Chondrocyte (in vitro differentiated cells): ENCODE data around the gene ENO2. TPM values are rescaled to one million over a fixed set of nuclear protein-coding genes. Genes with fewer than 3 reads are reported as not detected.
A peak's percentile ranks its signal among the peaks of the same experiment; 100 is the strongest.

Source experiments
- DNase-seq: peaks from one replicate; pipeline ENCODE4 v3.0.0; 2021; ENCODE audit warnings: mixed read lengths, low spot score
- H3K27ac Mint-ChIP-seq: one replicate; pipeline ENCODE4 v1.8.0; 2021; ENCODE audit warnings: mild to moderate bottlenecking, moderate library complexity, mixed read lengths; ENCODE audit not compliant: unreplicated experiment
- H3K27me3 Mint-ChIP-seq: 2 replicates; pipeline ENCODE4 v1.8.0; 2021; ENCODE audit warnings: low read depth, mixed read lengths
- H3K36me3 Mint-ChIP-seq: 2 replicates; pipeline ENCODE4 v1.8.0; 2021; ENCODE audit warnings: low read depth, mixed read lengths
- H3K4me1 Mint-ChIP-seq: 2 replicates; pipeline ENCODE4 v1.8.0; 2021; ENCODE audit warnings: low read depth, mild to moderate bottlenecking, mixed read lengths
- H3K4me3 Mint-ChIP-seq: one replicate; pipeline ENCODE4 v1.8.0; 2021; ENCODE audit warnings: mild to moderate bottlenecking, moderate library complexity, mixed read lengths; ENCODE audit not compliant: unreplicated experiment
- H3K9me3 Mint-ChIP-seq: 2 replicates; pipeline ENCODE4 v1.8.0; 2021; ENCODE audit warnings: low read depth, mixed read lengths
- CTCF ChIP-seq: fragments of 200-600 bp; sonication (generic); IDR thresholded peaks from 2 replicates; pipeline ENCODE4 v1.5.0; 2021; ENCODE audit warnings: antibody characterized with exemption, mild to moderate bottlenecking, moderate library complexity
- total RNA-seq: library from RNA; stranded (reverse); gene quantifications from 3 replicates; pipeline ENCODE4 v1.2.1, GENCODE V29; 2021

The ENO2 gene
- total RNA-seq, 1 donor from 2014 or later = 58.6 TPM

DNA sequence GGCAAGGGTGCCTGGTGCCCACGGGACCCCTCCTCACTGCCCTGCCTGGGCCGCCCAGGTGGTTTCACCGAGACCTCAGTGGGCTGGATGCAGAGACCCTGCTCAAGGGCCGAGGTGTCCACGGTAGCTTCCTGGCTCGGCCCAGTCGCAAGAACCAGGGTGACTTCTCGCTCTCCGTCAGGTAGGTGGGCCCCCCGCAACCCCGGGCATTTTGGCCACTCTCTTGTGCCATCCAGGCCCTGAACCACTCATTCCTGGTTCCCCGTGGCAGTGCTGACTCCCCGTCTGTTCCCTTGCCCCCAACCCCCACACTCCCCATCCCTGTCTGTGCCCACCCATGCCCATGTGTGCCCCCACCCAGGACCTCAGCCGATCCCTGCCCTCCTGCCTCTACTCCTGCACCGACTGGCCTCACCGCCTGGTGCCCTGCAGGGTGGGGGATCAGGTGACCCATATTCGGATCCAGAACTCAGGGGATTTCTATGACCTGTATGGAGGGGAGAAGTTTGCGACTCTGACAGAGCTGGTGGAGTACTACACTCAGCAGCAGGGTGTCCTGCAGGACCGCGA, 37.3 kb downstream of the ENO2 start:
- Mint-ChIP-seq H3K27ac (no peak overlapping the region), H3K4me3 (no peak overlapping the region), H3K27me3 (no peaks in the 10 kb centered on the region)

GRCh38 chr12:6952121-6952862, 37.9 kb downstream of the ENO2 start:
- peaks cover 20% of the 10 kb centered on the region for H3K4me1 Mint-ChIP-seq
- no peak overlapping the region for H3K4me3 Mint-ChIP-seq
- H3K9me3 Mint-ChIP-seq = no peaks in the 10 kb centered on the region
- peak; percentile 92 for DNase-seq
- H3K27me3 Mint-ChIP-seq = no peaks in the 10 kb centered on the region
- H3K27ac Mint-ChIP-seq = no peak overlapping the region
- TF ChIP-seq CTCF = no peak
- H3K36me3 Mint-ChIP-seq = peaks cover 2% of the 10 kb centered on the region

More for the DNA sequence above, 37.3 kb downstream of the ENO2 start:
- peaks cover 7% of the 10 kb centered on the region for H3K36me3 Mint-ChIP-seq
- TF ChIP-seq CTCF = no peak
- H3K4me1 Mint-ChIP-seq = peaks cover 25% of the 10 kb centered on the region
- peak; percentile 91 for DNase-seq
- H3K9me3 Mint-ChIP-seq = no peaks in the 10 kb centered on the region

- no peak for TF ChIP-seq CTCF
- Mint-ChIP-seq H3K36me3 (no peaks in the 10 kb centered on the region), H3K4me1 (peaks cover 20% of the 10 kb centered on the region), H3K27ac (no peak overlapping the region), H3K27me3 (no peaks in the 10 kb centered on the region), H3K9me3 (no peaks in the 10 kb centered on the region), H3K4me3 (no peak overlapping the region)
- DNase-seq = peak; percentile 67
Measured at GRCh38 chr12:6952863-6953441, 38.6 kb downstream of the ENO2 start.

- Mint-ChIP-seq H3K9me3 (no peaks in the 10 kb centered on the region), H3K27ac (no peak overlapping the region), H3K27me3 (no peaks in the 10 kb centered on the region), H3K36me3 (no peaks in the 10 kb centered on the region), H3K4me1 (peaks cover 20% of the 10 kb centered on the region), H3K4me3 (no peak overlapping the region)
- no peak for TF ChIP-seq CTCF
- DNase-seq = peak; percentile 78
Measured at GRCh38 chr12:6953442-6954315, 39.3 kb downstream of the ENO2 start.
